Glomerular visceral epithelial cell (primary cell): ENCODE data around the gene PRKG1.
"Not testable (repeated sequence)": the region's sequence is repeated elsewhere in the genome, so short reads cannot be mapped to it uniquely, and the experiment has no call there.

Experiments used
- DNase-seq: peaks from one replicate; pipeline ENCODE4 v3.0.0-alpha.2; 2016; ENCODE audit errors: extremely low spot score

PRKG1 gene

DNA sequence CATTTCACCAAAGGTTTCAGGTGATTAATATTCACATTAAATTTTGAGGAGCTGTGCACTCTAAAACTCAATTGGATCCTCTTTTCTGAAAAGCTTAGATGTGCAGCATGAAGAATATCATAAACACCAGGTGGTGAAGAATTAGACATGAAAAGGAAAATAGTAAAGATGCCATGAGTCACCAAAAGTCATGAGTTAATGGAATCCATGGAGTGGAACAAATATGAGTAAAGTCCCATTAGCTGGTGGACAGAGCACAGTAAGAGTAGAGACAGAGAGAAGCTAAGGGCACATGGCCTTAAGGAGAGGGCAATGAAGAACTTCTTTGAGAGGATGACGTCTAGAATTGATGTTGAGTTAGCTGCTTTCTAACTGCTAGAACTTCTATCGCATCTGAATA lies 353.5 kb downstream of the PRKG1 start:
- DNase-seq = no peak

- DNase-seq = no peak
Measured at GRCh38 chr10:51430506-51430905, 356.2 kb downstream of the PRKG1 start.

DNA sequence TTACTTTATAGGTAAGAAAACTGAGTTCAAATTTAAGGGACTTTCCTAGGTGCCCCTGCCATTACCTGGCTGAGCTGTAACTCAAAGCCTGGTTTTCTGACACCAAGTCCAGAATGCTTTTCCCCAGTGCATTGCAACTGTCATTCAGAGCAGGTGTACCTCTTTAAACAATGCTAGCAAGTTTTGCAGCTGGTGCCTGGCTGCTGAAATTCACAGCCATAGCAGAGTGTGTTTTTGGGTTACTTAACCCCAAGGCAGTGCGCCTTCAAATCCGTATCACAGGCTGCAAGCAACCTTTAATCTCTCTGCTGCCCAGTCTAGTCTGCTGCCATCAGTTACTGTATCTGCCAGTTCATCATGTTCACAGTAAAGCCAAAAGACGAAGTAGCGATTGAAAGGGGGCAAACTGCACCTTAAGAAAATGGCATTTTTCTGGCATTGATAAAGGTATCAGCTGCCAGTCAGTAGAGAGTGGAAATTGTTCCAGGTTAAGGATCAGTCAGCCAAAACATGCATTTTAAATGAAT lies 359.7 kb downstream of the PRKG1 start:
- no peak for DNase-seq

- no peak for DNase-seq
Measured at GRCh38 chr10:51436805-51437204, 362.5 kb downstream of the PRKG1 start.

GRCh38 chr10:51439645-51440044 lies 365.4 kb downstream of the PRKG1 start:
- DNase-seq = no peak

DNA sequence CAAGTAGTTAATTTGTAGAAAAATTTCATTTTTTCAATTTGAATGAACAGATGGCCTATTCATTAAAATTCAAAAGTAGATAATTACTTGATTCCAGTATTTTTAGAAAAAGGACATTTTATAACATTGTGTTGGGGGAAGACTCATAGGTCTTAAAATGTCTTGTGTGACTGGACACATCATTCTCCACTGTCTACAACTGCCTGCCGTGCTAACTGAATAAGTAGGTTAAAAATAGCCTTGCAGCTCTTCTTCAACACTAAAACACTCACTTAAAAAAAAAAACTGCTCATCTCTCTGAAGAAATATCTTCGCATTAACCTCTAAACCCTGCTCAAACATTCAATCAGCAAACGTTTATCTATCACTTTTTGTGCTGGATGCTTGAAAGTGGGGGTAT lies 371.3 kb downstream of the PRKG1 start:
- DNase-seq = no peak

GRCh38 chr10:51447119-51447518 lies 372.8 kb downstream of the PRKG1 start:
- no peak for DNase-seq

- DNase-seq = not testable (repeated sequence)
Measured at GRCh38 chr10:51455762-51456161, 381.5 kb downstream of the PRKG1 start.

GRCh38 chr10:51459476-51459875 lies 385.2 kb downstream of the PRKG1 start:
- no peak for DNase-seq

DNA sequence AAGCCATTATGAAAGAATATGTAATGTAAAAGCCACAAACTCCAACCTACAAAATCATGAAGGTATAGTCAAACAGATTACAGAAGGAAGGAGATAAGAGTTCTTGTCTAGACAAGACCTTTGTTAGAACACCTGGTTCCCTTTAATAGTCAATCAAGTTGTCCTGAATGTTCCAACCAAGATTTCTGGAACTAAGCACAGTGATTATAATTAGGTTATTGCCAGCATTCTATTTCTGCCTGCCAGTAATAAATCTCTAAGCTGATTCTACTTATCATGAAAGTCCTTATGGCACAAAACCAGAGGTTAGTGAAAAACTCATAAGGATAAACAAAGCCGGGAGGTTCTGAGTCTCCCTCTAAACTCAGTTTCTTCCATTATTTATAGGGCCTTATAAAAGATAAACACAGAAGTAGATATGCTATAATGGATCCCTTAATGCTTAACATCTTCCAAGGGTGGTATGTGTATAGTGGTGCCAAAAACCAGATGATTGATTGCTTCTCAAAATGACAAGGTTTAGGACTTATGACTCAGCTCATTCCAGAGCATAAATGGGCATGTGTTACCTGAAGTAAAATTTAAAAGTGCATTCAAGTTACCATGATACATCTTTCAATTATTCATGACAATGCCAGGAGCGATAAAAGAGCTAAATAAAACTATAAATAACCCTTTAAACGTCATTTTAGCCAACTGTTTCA lies 387.9 kb downstream of the PRKG1 start:
- DNase-seq = no peak

DNA sequence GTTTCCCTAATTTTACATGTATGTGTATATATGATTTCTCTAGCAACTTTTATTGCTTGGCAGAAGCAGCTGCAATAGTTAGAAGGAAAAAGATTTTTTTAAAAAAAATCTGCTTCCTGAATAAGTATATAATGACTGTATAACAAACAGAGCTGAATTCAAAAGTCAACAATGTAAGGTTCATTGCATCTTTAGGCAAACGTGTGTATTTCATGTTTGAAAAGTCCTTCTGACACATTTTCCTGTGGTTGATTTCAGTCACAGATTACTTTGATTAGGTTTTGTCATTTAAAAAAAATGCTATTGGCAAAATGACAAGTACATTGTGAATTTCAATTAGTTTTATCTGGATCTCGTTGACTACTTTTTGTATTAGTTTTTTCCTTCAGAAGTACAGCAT lies 394.1 kb downstream of the PRKG1 start:
- no peak for DNase-seq

DNA sequence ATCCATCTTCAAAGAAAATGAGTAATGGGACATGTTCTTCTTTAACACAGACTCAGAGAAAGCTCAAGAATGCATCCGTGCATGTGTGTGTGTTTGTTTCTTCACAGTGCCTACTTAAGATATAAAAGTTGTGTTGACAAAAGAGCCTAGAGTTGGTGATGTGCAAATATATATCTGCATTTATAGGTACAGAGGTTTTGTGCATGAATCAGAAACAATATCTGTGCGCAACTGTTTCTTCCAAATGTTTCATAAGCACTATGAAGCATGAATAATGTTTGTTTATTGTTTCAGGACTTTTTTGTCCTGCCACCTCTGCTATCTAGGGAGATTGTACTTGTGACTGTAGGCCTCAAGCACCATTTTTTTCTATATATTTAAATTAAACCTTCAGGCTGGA lies 395.4 kb downstream of the PRKG1 start:
- DNase-seq = no peak

- DNase-seq = no peak
Measured at GRCh38 chr10:51471271-51471670, 397.0 kb downstream of the PRKG1 start.

DNA sequence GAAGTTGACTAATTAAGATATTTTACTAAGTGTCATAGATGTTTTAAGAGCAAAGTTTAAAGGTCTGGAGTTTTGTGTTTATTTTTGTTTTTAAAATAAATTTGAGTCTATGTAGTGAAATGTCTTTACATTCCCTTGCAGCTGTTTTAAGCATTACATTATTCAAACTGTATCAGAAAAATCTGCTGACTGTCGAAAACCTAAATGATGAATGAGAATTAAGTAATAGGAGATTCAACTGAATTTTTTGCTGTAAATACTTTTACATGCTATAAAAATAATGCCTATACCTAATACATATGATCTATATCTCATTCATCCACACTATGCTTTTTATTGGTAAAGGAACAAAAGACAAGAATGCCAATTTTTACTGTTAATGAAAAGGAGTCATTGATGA lies 397.9 kb downstream of the PRKG1 start:
- no peak for DNase-seq

GRCh38 chr10:51479711-51480110 lies 405.4 kb downstream of the PRKG1 start:
- DNase-seq = no peak

GRCh38 chr10:51485668-51486067 lies 411.4 kb downstream of the PRKG1 start:
- DNase-seq = no peak

GRCh38 chr10:51487576-51487975 lies 413.3 kb downstream of the PRKG1 start:
- no peak for DNase-seq

GRCh38 chr10:51488766-51489408 lies 414.6 kb downstream of the PRKG1 start:
- no peak for DNase-seq

DNA sequence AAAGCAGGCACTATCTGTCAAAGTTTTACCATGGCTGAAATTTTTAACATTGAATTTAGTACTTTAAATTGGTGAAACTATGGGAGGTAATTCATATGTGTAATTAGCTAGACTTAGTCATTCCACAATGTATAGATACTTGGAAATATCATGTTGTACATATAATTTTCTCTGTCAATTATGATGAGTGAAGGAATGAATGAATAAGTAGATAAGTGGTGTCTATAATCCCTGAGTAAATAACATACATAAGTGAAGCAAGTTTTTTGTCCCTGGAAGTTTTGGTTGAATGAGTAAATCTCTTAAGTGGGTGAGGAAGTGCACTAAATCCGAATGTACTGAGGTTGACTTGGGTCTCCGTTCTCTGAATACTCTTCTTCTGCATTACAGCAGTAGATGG lies 424.1 kb downstream of the PRKG1 start:
- no peak for DNase-seq

GRCh38 chr10:51501396-51501795 lies 427.1 kb downstream of the PRKG1 start:
- no peak for DNase-seq

DNA sequence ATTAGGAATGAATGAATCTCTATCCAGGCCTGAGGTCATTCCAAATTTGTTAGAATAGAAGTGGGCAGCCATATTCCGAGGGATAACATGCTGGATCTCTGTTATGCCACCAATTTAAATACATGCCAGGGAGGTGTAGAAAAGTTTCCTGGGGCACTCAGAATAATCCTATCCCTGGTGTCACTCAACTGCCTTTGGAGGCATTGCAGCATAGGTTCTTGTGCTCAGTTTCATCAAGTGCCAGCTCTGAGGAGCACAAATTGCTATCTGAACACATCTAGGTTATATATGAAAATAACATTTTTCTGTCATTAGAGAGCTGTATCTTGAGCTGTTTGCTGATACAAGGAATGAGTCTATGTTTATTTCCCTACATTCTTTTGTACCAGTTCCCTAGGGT lies 427.8 kb downstream of the PRKG1 start:
- no peak for DNase-seq

DNA sequence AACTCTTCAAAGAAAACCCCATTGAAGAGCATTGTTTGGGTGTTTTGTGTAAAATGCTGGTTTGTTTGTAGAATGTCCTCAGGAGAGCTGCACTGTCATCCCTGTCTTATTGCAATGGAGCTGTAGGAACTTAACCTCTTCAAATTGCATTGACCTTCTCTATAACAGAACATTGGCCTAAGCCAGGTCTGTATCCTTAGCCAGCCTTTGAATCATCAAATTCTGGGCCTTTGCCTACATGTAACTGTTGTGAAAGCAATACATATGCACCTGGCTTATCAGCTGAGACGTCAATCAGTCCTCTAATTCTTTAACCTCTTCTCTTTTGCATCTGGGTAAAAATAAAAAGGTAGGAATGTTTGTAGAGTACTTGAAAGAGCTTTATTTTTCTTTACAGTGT lies 429.1 kb downstream of the PRKG1 start:
- DNase-seq = no peak

GRCh38 chr10:51507476-51507875 lies 433.2 kb downstream of the PRKG1 start:
- DNase-seq = no peak

- DNase-seq = no peak
Measured at GRCh38 chr10:51508156-51508555, 433.9 kb downstream of the PRKG1 start.
